HCT116 (cell line): ENCODE data around the gene SLX9. TPM values are rescaled to one million over a fixed set of nuclear protein-coding genes. Genes with fewer than 3 reads are reported as not detected.

Experiments used
- ATAC-seq: fragments of 200-7000 bp; cut with Tn5 transposase; 2 replicates; pipeline ENCODE4 v1.9.1; 2020; ENCODE audit warnings: mild to moderate bottlenecking, moderate library complexity
- BruUV-seq: library from RNA; stranded (reverse); fragments of 400-500 nt; replicated peaks from 2 replicates; lab custom pipeline; 2021; lab: Mats Ljungman, UMichigan
- CTCF ChIA-PET: fragments of 300-600 bp; sonication (Branson Sonifier 250); formaldehyde crosslinking; loops from one replicate; lab custom pipeline; 2021; ENCODE audit warnings: antibody characterized with exemption; lab: Charles Lee
- POLR2A ChIA-PET: fragments of 300-600, 350-600 bp; sonication (Branson Sonifier 250); formaldehyde crosslinking; loops from one replicate; lab custom pipeline; 2021; ENCODE audit warnings: antibody characterized with exemption; lab: Charles Lee
- RAD21 ChIA-PET, 2 experiments: fragments of 300-600 bp; sonication (Branson Sonifier 250); formaldehyde crosslinking; loops; one replicate each; lab custom pipeline; 2023; ENCODE audit warnings: low total read pairs in 2 of 2; ENCODE audit not compliant: uncharacterized antibody in 2 of 2, unreplicated experiment in 2 of 2, low non-redundant PET in 1 of 2; lab: Charles Lee
- DNase-seq: peaks from one replicate; pipeline ENCODE4 v3.0.0-alpha.2; 2010; ENCODE audit warnings: low read depth, low spot score
- H2AFZ ChIP-seq: fragments of 200-600 bp; shearing (Covaris generic), sonication (generic); 2 replicates; pipeline ENCODE4 v1.6.1; 2017; ENCODE audit warnings: low read depth, mixed run types, mixed read lengths, antibody characterized with exemption, low read length; ENCODE audit not compliant: poor library complexity, severe bottlenecking
- H3K27ac ChIP-seq: 2 replicates; pipeline ENCODE4 v1.5.1; 2012; ENCODE audit warnings: low read depth, low read length
- H3K27me3 ChIP-seq: fragments of 200-600 bp; sonication (generic); 2 replicates; pipeline ENCODE4 v1.6.1; 2016; ENCODE audit warnings: mixed run types, low read length, mixed read lengths; ENCODE audit not compliant: insufficient read depth
- H3K36me3 ChIP-seq, 2 experiments: fragments of 200-500 bp in 1 of 2; fragments of 200-600 bp in 1 of 2; sonication (Bioruptor generic) in 1 of 2; sonication (generic) in 1 of 2; 2 replicates each; pipeline versions ENCODE4 v1.5.1 to v1.6.1; 2014 to 2016; ENCODE audit warnings: low read length in 2 of 2, inconsistent platforms in 1 of 2, mixed read lengths in 1 of 2, mixed run types in 1 of 2; ENCODE audit not compliant: insufficient read depth in 2 of 2, control insufficient read depth in 1 of 2
- H3K4me1 ChIP-seq, 2 experiments: fragments of 200-600 bp in 1 of 2; sonication (generic) in 1 of 2; 2 replicates each; pipeline versions ENCODE4 v1.5.1 to v1.6.1; 2012 to 2017; ENCODE audit warnings: low read length in 2 of 2, inconsistent platforms in 1 of 2, mild to moderate bottlenecking in 1 of 2, mixed read lengths in 1 of 2, mixed run types in 1 of 2, moderate library complexity in 1 of 2; ENCODE audit not compliant: insufficient read depth in 2 of 2, control insufficient read depth in 1 of 2
- H3K4me2 ChIP-seq: fragments of 200-600 bp; sonication (generic); 2 replicates; pipeline ENCODE4 v1.6.1; 2017; ENCODE audit warnings: mixed run types, low read length, mixed read lengths
- H3K4me3 ChIP-seq, 2 experiments: fragments of 200-600 bp in 1 of 2; sonication (generic) in 1 of 2; replicated peaks in 1 of 2; 2 replicates each; pipeline ENCODE4 v1.5.1; 2011 to 2016; ENCODE audit warnings: low read length in 2 of 2, control low read depth in 1 of 2, low read depth in 1 of 2, mild to moderate bottlenecking in 1 of 2, mixed read lengths in 1 of 2, mixed run types in 1 of 2
- H3K79me2 ChIP-seq: fragments of 200-600 bp; sonication (generic); 2 replicates; pipeline ENCODE4 v1.6.1; 2017; ENCODE audit warnings: mild to moderate bottlenecking, mixed run types, low read length, moderate library complexity, mixed read lengths; ENCODE audit not compliant: insufficient read depth
- H3K9ac ChIP-seq: fragments of 200-600 bp; sonication (generic); 2 replicates; pipeline ENCODE4 v1.6.1; 2016; ENCODE audit warnings: low read length, mixed read lengths
- H3K9me2 ChIP-seq: fragments of 200-600 bp; sonication (generic), shearing (Covaris generic); 2 replicates; pipeline ENCODE4 v1.6.1; 2017; ENCODE audit warnings: mixed run types, mild to moderate bottlenecking, moderate library complexity; ENCODE audit not compliant: insufficient read depth
- H3K9me3 ChIP-seq, 2 experiments: fragments of 200-500 bp in 1 of 2; fragments of 200-600 bp in 1 of 2; sonication (Bioruptor generic) in 1 of 2; sonication (generic) in 1 of 2; 2 replicates each; pipeline ENCODE4 v1.6.1; 2014 to 2017; ENCODE audit warnings: low read length in 2 of 2, mixed read lengths in 2 of 2, inconsistent platforms in 1 of 2, low read depth in 1 of 2, mild to moderate bottlenecking in 1 of 2, mixed run types in 1 of 2, moderate library complexity in 1 of 2; ENCODE audit not compliant: control insufficient read depth in 1 of 2, insufficient read depth in 1 of 2
- H4K20me1 ChIP-seq: fragments of 200-600 bp; sonication (generic), shearing (Covaris generic); 2 replicates; pipeline ENCODE4 v1.6.1; 2017; ENCODE audit warnings: mixed run types, mild to moderate bottlenecking, moderate library complexity; ENCODE audit not compliant: insufficient read depth
- ATF3 ChIP-seq: IDR thresholded peaks from 2 replicates; pipeline ENCODE4 v1.6.1; 2012
- CEBPB ChIP-seq: IDR thresholded peaks from 2 replicates; pipeline ENCODE4 v1.6.1; 2012; ENCODE audit warnings: low read depth
- CTCF ChIP-seq, 3 experiments: fragments of 200-600 bp in 1 of 3; sonication (generic) in 1 of 3; IDR thresholded peaks in 2 of 3; conservative IDR thresholded peaks in 1 of 3; 2 replicates each; pipeline ENCODE4 v1.5.1; 2012 to 2017; ENCODE audit warnings: low read depth in 2 of 3, low read length in 2 of 3, antibody characterized with exemption in 1 of 3, borderline replicate concordance in 1 of 3, control low read depth in 1 of 3, mild to moderate bottlenecking in 1 of 3, mixed read lengths in 1 of 3, mixed run types in 1 of 3, moderate library complexity in 1 of 3; ENCODE audit not compliant: insufficient read depth in 1 of 3
- EGR1 ChIP-seq: IDR thresholded peaks from 2 replicates; pipeline ENCODE4 v1.6.1; 2012; ENCODE audit warnings: low read depth
- ELF1 ChIP-seq: IDR thresholded peaks from 2 replicates; pipeline ENCODE4 v1.6.1; 2012; ENCODE audit warnings: low read depth, borderline replicate concordance
- EZH2phosphoT487 ChIP-seq: fragments of 200-600 bp; IDR thresholded peaks from 2 replicates; pipeline ENCODE4 v1.6.1; 2018; ENCODE audit warnings: antibody characterized with exemption, borderline replicate concordance
- JUND ChIP-seq: IDR thresholded peaks from 2 replicates; pipeline ENCODE4 v1.6.1; 2012
- POLR2AphosphoS5 ChIP-seq: IDR thresholded peaks from 2 replicates; pipeline ENCODE4 v1.6.1; 2011; ENCODE audit warnings: mild to moderate bottlenecking, low read depth, low read length, moderate library complexity
- REST ChIP-seq: IDR thresholded peaks from 2 replicates; pipeline ENCODE4 v1.6.1; 2012; ENCODE audit warnings: low read depth
- SP1 ChIP-seq: IDR thresholded peaks from 2 replicates; pipeline ENCODE4 v1.6.1; 2012; ENCODE audit warnings: low read depth
- TCF7L2 ChIP-seq: IDR thresholded peaks from 2 replicates; pipeline ENCODE4 v1.7.0; 2011; ENCODE audit warnings: borderline replicate concordance, inconsistent platforms; ENCODE audit not compliant: insufficient read depth, insufficient read length; ENCODE audit errors: extremely low read depth
- ZBTB33 ChIP-seq: IDR thresholded peaks from 2 replicates; pipeline ENCODE4 v1.6.1; 2011; ENCODE audit warnings: mild to moderate bottlenecking, low read length, moderate library complexity; ENCODE audit not compliant: insufficient replicate concordance; ENCODE audit errors: extremely low read depth
- ZFX ChIP-seq: fragments of 450-650 bp; IDR thresholded peaks from 2 replicates; pipeline ENCODE4 v1.6.1; 2017
- ZNF274 ChIP-seq: fragments of 200-500 bp; sonication (Bioruptor generic); IDR thresholded peaks from 2 replicates; pipeline ENCODE4 v1.6.1; 2014; ENCODE audit warnings: mild to moderate bottlenecking, low read depth, low read length, inconsistent platforms
- intact Hi-C: fragments of 100-400 bp; cut with micrococcal nuclease; formaldehyde crosslinking; loops from 2 replicates; pipeline ENCODE4 v1.10.0; 2022
- total RNA-seq: library from RNA; stranded (reverse); gene quantifications from one replicate; pipeline ENCODE4 v1.2.1, GENCODE V29; 2021; ENCODE audit not compliant: unreplicated experiment

The SLX9 gene
- total RNA-seq, 1 experiment from 2014 or later = 61.9 TPM

GRCh38 chr21:44984792-44985440 lies 45.1 kb downstream of the SLX9 start:
- no peaks in the 10 kb centered on the region for H3K36me3 ChIP-seq
- BruUV-seq = no TSS peak
- H3K4me3 ChIP-seq = no peak overlapping the region
- POLR2A ChIA-PET = no interaction called here
- H3K4me2 ChIP-seq = no peak overlapping the region
- no peaks in the 10 kb centered on the region for H3K27me3 ChIP-seq
- RAD21 ChIA-PET = no interaction called here
- DNase-seq (no peak), ATAC-seq (no peak)
- H2AFZ ChIP-seq = no peak overlapping the region
- no peaks in the 10 kb centered on the region for H4K20me1 ChIP-seq
- H3K4me1 ChIP-seq = peaks cover 0 to 6% of the 10 kb centered on the region in 2 experiments; a peak in 1 of 4 replicates
- intact Hi-C loops = no loop called here
- no peaks in the 10 kb centered on the region for H3K79me2 ChIP-seq
- TF ChIP-seq EGR1 (no peak), ZFX (no peak), TCF7L2 (no peak), CEBPB (no peak), CTCF (IDR thresholded peaks at IDR 0.05 in 2 of 3, conservative IDR thresholded peaks at IDR 0.05 in 1 of 3; ENCODE audit: borderline replicate concordance in 1 of 3, insufficient read depth in 1 of 3, low read depth in 2 of 3, low read length in 2 of 3) (no peak), SP1 (no peak), EZH2phosphoT487 (no peak), ZBTB33 (no peak), ATF3 (no peak), POLR2AphosphoS5 (no peak), ELF1 (no peak), JUND (no peak), ZNF274 (no peak), REST (no peak)
- no peaks in the 10 kb centered on the region for H3K9me2 ChIP-seq
- no peaks in the 10 kb centered on the region for H3K9me3 ChIP-seq
- H3K9ac ChIP-seq = no peak overlapping the region
- CTCF ChIA-PET = interaction anchor here (1.0 to 1.5 kb wide), 2 partner anchors 153 to 155 kb away, joined by 3 read pairs; no protein-coding TSS in a partner anchor
- H3K27ac ChIP-seq = no peak overlapping the region
